Caco-2 (cell line): ENCODE measurements around the gene NUMA1. TPM values are rescaled to one million over a fixed set of nuclear protein-coding genes. Genes with fewer than 3 reads are reported as not detected.
A peak's percentile ranks its signal among the peaks of the same experiment; 100 is the strongest.

Source experiments
- BruUV-seq: library from RNA; stranded (reverse); fragments of 400-500 nt; replicated peaks from 2 replicates; lab custom pipeline; 2021; lab: Mats Ljungman, UMichigan
- CTCF ChIA-PET: fragments of 300-600 bp; sonication (Branson Sonifier 250); formaldehyde crosslinking; loops from one replicate; lab custom pipeline; 2022; ENCODE audit warnings: antibody characterized with exemption; lab: Charles Lee
- POLR2A ChIA-PET: fragments of 300-600 bp; sonication (Branson Sonifier 250); formaldehyde crosslinking; loops from one replicate; lab custom pipeline; 2022; ENCODE audit warnings: antibody characterized with exemption; lab: Charles Lee
- DNase-seq, 2 experiments: peaks; one replicate each; pipeline versions ENCODE4 v3.0.0 to v3.0.0-alpha.2; 2020 to 2022
- H3K27me3 ChIP-seq: replicated peaks from 2 replicates; pipeline ENCODE4 v1.6.0; 2011; ENCODE audit warnings: low read length; ENCODE audit not compliant: control insufficient read depth, insufficient read depth
- H3K36me3 ChIP-seq: 2 replicates; pipeline ENCODE4 v1.5.1; 2011; ENCODE audit warnings: low read length; ENCODE audit not compliant: control insufficient read depth, insufficient read depth
- H3K4me1 ChIP-seq: fragments of 250-450 bp; sonication (Bioruptor Pico); 2 replicates; pipeline ENCODE4 v1.5.1; 2020; ENCODE audit warnings: mild to moderate bottlenecking
- H3K4me3 ChIP-seq: 2 replicates; pipeline ENCODE4 v1.5.1; 2011; ENCODE audit warnings: low read depth, mild to moderate bottlenecking, control low read depth, low read length
- H3K9me3 ChIP-seq: fragments of 250-450 bp; sonication (Bioruptor Pico); 2 replicates; pipeline ENCODE4 v1.5.1; 2020; ENCODE audit warnings: mild to moderate bottlenecking, moderate library complexity
- H3K27ac Mint-ChIP-seq: one replicate; pipeline ENCODE4 v1.8.0; 2022; ENCODE audit warnings: mixed read lengths; ENCODE audit not compliant: unreplicated experiment
- H3K27me3 Mint-ChIP-seq: one replicate; pipeline ENCODE4 v1.8.0; 2022; ENCODE audit warnings: mixed read lengths; ENCODE audit not compliant: insufficient read depth, unreplicated experiment
- H3K36me3 Mint-ChIP-seq: one replicate; pipeline ENCODE4 v1.8.0; 2022; ENCODE audit warnings: mild to moderate bottlenecking, mixed read lengths; ENCODE audit not compliant: insufficient read depth, unreplicated experiment
- H3K4me1 Mint-ChIP-seq: one replicate; pipeline ENCODE4 v1.8.0; 2022; ENCODE audit warnings: low read depth, mixed read lengths; ENCODE audit not compliant: unreplicated experiment
- H3K4me3 Mint-ChIP-seq: one replicate; pipeline ENCODE4 v1.8.0; 2022; ENCODE audit warnings: mild to moderate bottlenecking, moderate library complexity, mixed read lengths; ENCODE audit not compliant: unreplicated experiment
- H3K9me3 Mint-ChIP-seq: one replicate; pipeline ENCODE4 v1.8.0; 2022; ENCODE audit warnings: mixed read lengths; ENCODE audit not compliant: unreplicated experiment
- CTCF ChIP-seq, 2 experiments: fragments of 200-600 bp in 1 of 2; IDR thresholded peaks; 1 replicate in 1 of 2; 2 replicates in 1 of 2; pipeline versions ENCODE4 v1.5.1 to v1.8.0; 2011 to 2022; ENCODE audit warnings: antibody characterized with exemption in 1 of 2, control low read depth in 1 of 2, inconsistent platforms in 1 of 2, low read depth in 1 of 2, low read length in 1 of 2, mild to moderate bottlenecking in 1 of 2, moderate library complexity in 1 of 2; ENCODE audit not compliant: insufficient read depth in 1 of 2, severe bottlenecking in 1 of 2, unreplicated experiment in 1 of 2
- intact Hi-C: fragments of 100-400 bp; cut with micrococcal nuclease; formaldehyde crosslinking; loops from one replicate; pipeline ENCODE4 v1.10.0; 2022; ENCODE audit not compliant: unreplicated experiment
- total RNA-seq: library from RNA; stranded (reverse); gene quantifications from 2 replicates; pipeline ENCODE4 v1.2.3, GENCODE V29; 2022

NUMA1 gene
- total RNA-seq, 1 experiment from 2014 or later, result 190 TPM

- peak; percentile 63 to 89 for TF ChIP-seq CTCF (IDR thresholded peaks at IDR 0.05; ENCODE audit: insufficient read depth in 1 of 2, low read depth in 1 of 2, low read length in 1 of 2, severe bottlenecking in 1 of 2, unreplicated experiment in 1 of 2)
- H3K36me3 Mint-ChIP-seq, result peaks cover 99% of the 10 kb centered on the region
- peak overlapping the region; percentile 33 for H3K27ac Mint-ChIP-seq
- H3K4me3 ChIP-seq, result no peak overlapping the region
- H3K4me3 Mint-ChIP-seq, result no peak overlapping the region
- H3K27me3 ChIP-seq, result no peaks in the 10 kb centered on the region
- intact Hi-C loops, result no loop called here
- BruUV-seq, result no TSS peak
- peak; percentile 76 to 80 for DNase-seq
- H3K9me3 ChIP-seq, result no peaks in the 10 kb centered on the region
- H3K27me3 Mint-ChIP-seq, result no peaks in the 10 kb centered on the region
- ChIA-PET CTCF (interaction anchor here (0.5 to 5.3 kb wide), 12 partner anchors 10 to 415 kb away, joined by 3 to 43 read pairs (median 4); no protein-coding TSS in a partner anchor), POLR2A (no interaction called here)
- H3K36me3 ChIP-seq, result peaks cover 42% of the 10 kb centered on the region
- H3K9me3 Mint-ChIP-seq, result no peaks in the 10 kb centered on the region
- H3K4me1 ChIP-seq, result no peaks in the 10 kb centered on the region
- H3K4me1 Mint-ChIP-seq, result no peaks in the 10 kb centered on the region
These were observed 64.8 kb downstream of the NUMA1 start for GRCh38 chr11:72015511-72016061.

GRCh38 chr11:72014761-72015320 is 65.5 kb downstream of the NUMA1 start:
- CTCF ChIA-PET, result interaction anchor here (0.5 to 5.3 kb wide), 6 partner anchors 11 to 416 kb away, joined by 3 to 43 read pairs (median 6); no protein-coding TSS in a partner anchor
- intact Hi-C loops, result no loop called here
- H3K4me1 ChIP-seq, result no peaks in the 10 kb centered on the region
- H3K9me3 ChIP-seq, result no peaks in the 10 kb centered on the region
- no peak for DNase-seq
- POLR2A ChIA-PET, result interaction anchor here (0.5 kb wide), 1 partner anchor 34 kb away, joined by 3 read pairs; no protein-coding TSS in a partner anchor
- Mint-ChIP-seq H3K36me3 (peaks cover 98% of the 10 kb centered on the region), H3K27me3 (no peaks in the 10 kb centered on the region), H3K4me3 (no peak overlapping the region), H3K4me1 (no peaks in the 10 kb centered on the region), H3K9me3 (no peaks in the 10 kb centered on the region), H3K27ac (peak overlapping the region; percentile 33)
- TSS peak; percentile 39 for BruUV-seq
- peaks cover 44% of the 10 kb centered on the region for H3K36me3 ChIP-seq
- no peaks in the 10 kb centered on the region for H3K27me3 ChIP-seq
- no peak overlapping the region for H3K4me3 ChIP-seq
- TF ChIP-seq CTCF (IDR thresholded peaks at IDR 0.05; ENCODE audit: insufficient read depth in 1 of 2, low read depth in 1 of 2, low read length in 1 of 2, severe bottlenecking in 1 of 2, unreplicated experiment in 1 of 2), result no peak

- Mint-ChIP-seq H3K4me3 (no peak overlapping the region), H3K4me1 (no peaks in the 10 kb centered on the region), H3K36me3 (peaks cover 98% of the 10 kb centered on the region), H3K27me3 (no peaks in the 10 kb centered on the region), H3K9me3 (no peaks in the 10 kb centered on the region), H3K27ac (peak overlapping the region; percentile 33)
- Histone ChIP-seq H3K9me3 (no peaks in the 10 kb centered on the region), H3K4me1 (no peaks in the 10 kb centered on the region), H3K27me3 (no peaks in the 10 kb centered on the region), H3K36me3 (peaks cover 42% of the 10 kb centered on the region), H3K4me3 (no peak overlapping the region)
- CTCF ChIA-PET, result interaction anchor here (5.3 kb wide), 1 partner anchor 12 kb away, joined by 43 read pairs; no protein-coding TSS in a partner anchor
- DNase-seq, result peak in 1 of 2 experiments; percentile 38
- intact Hi-C loops, result no loop called here
- no peak for TF ChIP-seq CTCF (IDR thresholded peaks at IDR 0.05; ENCODE audit: insufficient read depth in 1 of 2, low read depth in 1 of 2, low read length in 1 of 2, severe bottlenecking in 1 of 2, unreplicated experiment in 1 of 2)
- no TSS peak for BruUV-seq
- POLR2A ChIA-PET, result no interaction called here
These were observed 66.3 kb downstream of the NUMA1 start for GRCh38 chr11:72013765-72014711.
